HL-60 (cell line): ENCODE data around the gene MPRIP.

ENCODE experiments used
- DNase-seq, 2 experiments: peaks; one replicate each; pipeline ENCODE4 v3.0.0-alpha.2; 2010 to 2020; ENCODE audit warnings: low read depth in 1 of 2, low spot score in 1 of 2
- H3K27ac ChIP-seq: fragments of 250-450 bp; sonication (Bioruptor Pico); replicated peaks from 2 replicates; pipeline ENCODE4 v1.5.1; 2020; ENCODE audit warnings: mild to moderate bottlenecking, moderate library complexity
- H3K27me3 ChIP-seq: fragments of 250-450 bp; sonication (Bioruptor Pico); 2 replicates; pipeline ENCODE4 v1.5.1; 2021; ENCODE audit warnings: mild to moderate bottlenecking, moderate library complexity; ENCODE audit not compliant: insufficient read depth, poor library complexity, severe bottlenecking
- H3K4me3 ChIP-seq: replicated peaks from 2 replicates; pipeline ENCODE4 v1.5.1; 2011; ENCODE audit warnings: mild to moderate bottlenecking, control low read depth, low read length; ENCODE audit not compliant: insufficient read depth
- CTCF ChIP-seq: IDR thresholded peaks from one replicate; pipeline ENCODE4 v1.5.1; 2011; ENCODE audit warnings: low read length, control low read depth, inconsistent platforms; ENCODE audit not compliant: insufficient read depth
- GABPA ChIP-seq: IDR thresholded peaks from 2 replicates; pipeline ENCODE4 v1.6.1; 2012; ENCODE audit warnings: low read depth
- POLR2AphosphoS5 ChIP-seq: IDR thresholded peaks from 2 replicates; pipeline ENCODE4 v1.6.1; 2012; ENCODE audit warnings: low read depth
- SPI1 ChIP-seq: IDR thresholded peaks from 2 replicates; pipeline ENCODE4 v1.6.1; 2012; ENCODE audit warnings: low read depth, mild to moderate bottlenecking, borderline replicate concordance
- TF ChIP-seq, protein P1 (sequence below): IDR thresholded peaks from 2 replicates; pipeline ENCODE4 v1.6.1; 2012; ENCODE audit warnings: low read depth; ENCODE audit not compliant: insufficient replicate concordance

Gene MPRIP

GRCh38 chr17:17144061-17144460, 101.8 kb downstream of the MPRIP start:
- no peak for TF ChIP-seq CTCF
- TF ChIP-seq, protein P1, sequence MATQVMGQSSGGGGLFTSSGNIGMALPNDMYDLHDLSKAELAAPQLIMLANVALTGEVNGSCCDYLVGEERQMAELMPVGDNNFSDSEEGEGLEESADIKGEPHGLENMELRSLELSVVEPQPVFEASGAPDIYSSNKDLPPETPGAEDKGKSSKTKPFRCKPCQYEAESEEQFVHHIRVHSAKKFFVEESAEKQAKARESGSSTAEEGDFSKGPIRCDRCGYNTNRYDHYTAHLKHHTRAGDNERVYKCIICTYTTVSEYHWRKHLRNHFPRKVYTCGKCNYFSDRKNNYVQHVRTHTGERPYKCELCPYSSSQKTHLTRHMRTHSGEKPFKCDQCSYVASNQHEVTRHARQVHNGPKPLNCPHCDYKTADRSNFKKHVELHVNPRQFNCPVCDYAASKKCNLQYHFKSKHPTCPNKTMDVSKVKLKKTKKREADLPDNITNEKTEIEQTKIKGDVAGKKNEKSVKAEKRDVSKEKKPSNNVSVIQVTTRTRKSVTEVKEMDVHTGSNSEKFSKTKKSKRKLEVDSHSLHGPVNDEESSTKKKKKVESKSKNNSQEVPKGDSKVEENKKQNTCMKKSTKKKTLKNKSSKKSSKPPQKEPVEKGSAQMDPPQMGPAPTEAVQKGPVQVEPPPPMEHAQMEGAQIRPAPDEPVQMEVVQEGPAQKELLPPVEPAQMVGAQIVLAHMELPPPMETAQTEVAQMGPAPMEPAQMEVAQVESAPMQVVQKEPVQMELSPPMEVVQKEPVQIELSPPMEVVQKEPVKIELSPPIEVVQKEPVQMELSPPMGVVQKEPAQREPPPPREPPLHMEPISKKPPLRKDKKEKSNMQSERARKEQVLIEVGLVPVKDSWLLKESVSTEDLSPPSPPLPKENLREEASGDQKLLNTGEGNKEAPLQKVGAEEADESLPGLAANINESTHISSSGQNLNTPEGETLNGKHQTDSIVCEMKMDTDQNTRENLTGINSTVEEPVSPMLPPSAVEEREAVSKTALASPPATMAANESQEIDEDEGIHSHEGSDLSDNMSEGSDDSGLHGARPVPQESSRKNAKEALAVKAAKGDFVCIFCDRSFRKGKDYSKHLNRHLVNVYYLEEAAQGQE, result no peak
- no peak for TF ChIP-seq GABPA
- no peak for TF ChIP-seq POLR2AphosphoS5
- TF ChIP-seq SPI1, result no peak
- no peak overlapping the region for H3K27ac ChIP-seq
- H3K4me3 ChIP-seq, result no peak overlapping the region
- DNase-seq, result no peak
- no peaks in the 10 kb centered on the region for H3K27me3 ChIP-seq

GRCh38 chr17:17144916-17145665, 102.8 kb downstream of the MPRIP start:
- TF ChIP-seq SPI1 (no peak), POLR2AphosphoS5 (no peak)
- Histone ChIP-seq H3K4me3 (no peak overlapping the region), H3K27me3 (no peaks in the 10 kb centered on the region), H3K27ac (no peak overlapping the region)
- DNase-seq, result no peak

- TF ChIP-seq POLR2AphosphoS5, result no peak
- TF ChIP-seq, protein P1, result no peak
- no peak for TF ChIP-seq SPI1
- no peak for TF ChIP-seq CTCF
- no peak for TF ChIP-seq GABPA
- Histone ChIP-seq H3K4me3 (no peak overlapping the region), H3K27ac (no peak overlapping the region), H3K27me3 (no peaks in the 10 kb centered on the region)
- peak in 1 of 2 experiments; percentile 1 for DNase-seq
Observed at GRCh38 chr17:17146786-17147406, 104.6 kb downstream of the MPRIP start.

- no peak overlapping the region for H3K4me3 ChIP-seq
- TF ChIP-seq CTCF (no peak), SPI1 (no peak), GABPA (no peak), POLR2AphosphoS5 (no peak)
- TF ChIP-seq, protein P1, result no peak
- H3K27me3 ChIP-seq, result no peaks in the 10 kb centered on the region
- no peak for DNase-seq
- H3K27ac ChIP-seq, result no peak overlapping the region
Observed at GRCh38 chr17:17147821-17148220, 105.6 kb downstream of the MPRIP start.
